H1 (cell line): ENCODE results near the gene MPHOSPH9. TPM values are rescaled to one million over a fixed set of nuclear protein-coding genes. Genes with fewer than 3 reads are reported as not detected.

Experiments
- polyA plus RNA-seq, 7 experiments: library from polyadenylated mRNA; depleted of rRNA in 3 of 7; stranded (reverse) in 5 of 7; unstranded in 2 of 7; fragments of >200 nt in 5 of 7; fragments of 200-250 nt in 2 of 7; gene quantifications; 1 replicate in 5 of 7; 2 replicates in 1 of 7; 4 replicates in 1 of 7; pipeline versions ENCODE4 v1.2.1 to v1.2.3, GENCODE V29; 2011 to 2013; ENCODE audit warnings: missing spikeins in 2 of 7, mixed read lengths in 2 of 7
- small RNA-seq: library from polyadenylated mRNA; stranded (forward); fragments of <200 nt; extraction: miRNeasy Mini kit (QIAGEN cat#:217004); gene quantifications from one replicate; pipeline ENCODE3, GENCODE V24; 2013; ENCODE audit not compliant: insufficient read depth
- total RNA-seq: library from RNA; stranded (reverse); fragmentation: NEBNext Ultra II Directional; extraction: Animal tissue kit (Norgen Biotek cat#: 25700); gene quantifications from 2 replicates; pipeline ENCODE4 v1.2.1, GENCODE V29; 2021

MPHOSPH9 gene
- total and polyA plus RNA-seq, 2 of the 8 experiments (the other 6 are each of a cell fraction or from before 2014, with no cell fraction given), result 8.8 to 48.8 TPM

Small RNA genes lying within 50 kb of the gene (small RNA-seq; reads per million reads assigned to genes)
- not detected for gene RNA5SP375

Other genes with a start within 250 kb of the MPHOSPH9 start
- 2.3 and 3.4 TPM in 2 replicates for gene PITPNM2, start 82.1 kb downstream of the MPHOSPH9 start, total RNA-seq
- gene PITPNM2, start 82.1 kb downstream of the MPHOSPH9 start, polyA plus RNA-seq (2011; rRNA removed), result 0.59 and 0.97 TPM in 2 replicates
- gene MTRFR, start 295 bp upstream of the MPHOSPH9 start, total RNA-seq, result 12.0 and 12.9 TPM in 2 replicates
- gene MTRFR, start 295 bp upstream of the MPHOSPH9 start, polyA plus RNA-seq (2011; rRNA removed), result 6.9 and 9.2 TPM in 2 replicates
- 224 and 225 TPM in 2 replicates for gene CDK2AP1, start 38.7 kb upstream of the MPHOSPH9 start, total RNA-seq
- 113 and 232 TPM in 2 replicates for gene CDK2AP1, start 38.7 kb upstream of the MPHOSPH9 start, polyA plus RNA-seq (2011; rRNA removed)
- 53.6 and 57.7 TPM in 2 replicates for gene SBNO1, start 131.7 kb upstream of the MPHOSPH9 start, total RNA-seq
- 4.3 and 6.7 TPM in 2 replicates for gene SBNO1, start 131.7 kb upstream of the MPHOSPH9 start, polyA plus RNA-seq (2011; rRNA removed)
- 14.7 and 17.2 TPM in 2 replicates for gene KMT5A, start 151.0 kb upstream of the MPHOSPH9 start, total RNA-seq
- gene KMT5A, start 151.0 kb upstream of the MPHOSPH9 start, polyA plus RNA-seq (2011; rRNA removed), result 7.0 and 8.1 TPM in 2 replicates
- gene RILPL2, start 203.5 kb upstream of the MPHOSPH9 start, total RNA-seq, result 1.1 and 1.4 TPM in 2 replicates
- gene RILPL2, start 203.5 kb upstream of the MPHOSPH9 start, polyA plus RNA-seq (2011; rRNA removed), result 0.77 and 0.91 TPM in 2 replicates
- gene SNRNP35, start 225.0 kb upstream of the MPHOSPH9 start, total RNA-seq, result 15.3 and 16.9 TPM in 2 replicates
- gene SNRNP35, start 225.0 kb upstream of the MPHOSPH9 start, polyA plus RNA-seq (2011; rRNA removed), result 8.0 and 8.4 TPM in 2 replicates